SIG-M5 treated with dmso at 0.1 percent for 504 hours (cell line): Measurements from ENCODE around the gene ABHD8.

Experiments used
- DNase-seq: peaks from one replicate; lab custom pipeline; 2025; ENCODE audit not compliant: unreplicated experiment; lab: John Stamatoyannopoulos, UW

ABHD8 gene

DNA sequence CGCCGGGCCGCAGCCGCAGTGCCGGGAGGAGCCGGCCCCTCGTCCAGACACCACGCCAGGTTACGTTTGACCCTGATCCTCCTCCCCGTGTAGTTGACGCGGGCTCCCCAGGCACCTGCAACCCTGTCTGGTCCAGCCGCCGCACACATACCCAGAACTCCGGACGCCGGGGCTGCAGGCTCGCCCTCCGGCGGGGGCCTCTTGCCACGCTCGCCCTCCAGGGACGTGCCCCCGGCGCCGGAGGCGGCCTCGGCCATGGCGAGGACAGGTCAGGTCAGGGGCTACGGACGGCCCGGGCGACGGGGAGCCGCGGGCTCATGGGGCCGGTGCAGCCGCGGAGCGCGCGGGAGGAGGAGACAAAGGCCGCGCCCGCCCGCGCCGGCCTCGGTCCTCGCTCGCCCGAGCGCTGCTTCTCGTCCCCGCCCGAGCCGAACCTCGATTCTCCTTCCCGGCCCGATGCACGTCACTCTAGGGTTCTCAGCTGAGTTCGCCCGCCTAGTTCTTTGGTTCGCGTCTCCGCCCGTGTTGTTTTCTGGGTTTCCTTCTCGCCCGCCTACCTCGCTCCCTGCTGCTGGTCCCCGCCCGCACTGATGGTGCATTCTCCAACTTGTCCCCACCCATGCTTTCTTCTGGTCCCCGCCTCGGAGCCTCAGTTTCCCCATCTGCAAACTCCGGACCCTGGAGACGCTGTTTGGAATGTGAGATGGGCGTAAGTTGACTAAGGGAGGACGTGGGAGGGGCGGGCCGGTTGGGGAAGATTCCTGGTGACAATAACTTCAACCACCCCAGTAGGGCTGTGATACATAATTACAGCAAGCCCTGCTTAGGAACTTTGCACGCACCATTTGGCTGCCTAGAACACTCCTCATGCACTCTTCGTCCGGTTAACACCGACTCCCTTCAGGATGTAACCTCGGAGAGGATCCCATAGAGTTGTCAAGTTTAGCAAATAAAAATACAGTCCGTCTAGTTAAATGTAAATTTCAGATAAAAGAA, 31.5 kb upstream of the ABHD8 start, which contains the start of gene ANO8:
Gene ANO8 (minus strand): TSS at position 442 of the 996 bp plus-strand sequence. CDS start 185 bp downstream, at position 257.
- peak; percentile 91 for DNase-seq

DNA sequence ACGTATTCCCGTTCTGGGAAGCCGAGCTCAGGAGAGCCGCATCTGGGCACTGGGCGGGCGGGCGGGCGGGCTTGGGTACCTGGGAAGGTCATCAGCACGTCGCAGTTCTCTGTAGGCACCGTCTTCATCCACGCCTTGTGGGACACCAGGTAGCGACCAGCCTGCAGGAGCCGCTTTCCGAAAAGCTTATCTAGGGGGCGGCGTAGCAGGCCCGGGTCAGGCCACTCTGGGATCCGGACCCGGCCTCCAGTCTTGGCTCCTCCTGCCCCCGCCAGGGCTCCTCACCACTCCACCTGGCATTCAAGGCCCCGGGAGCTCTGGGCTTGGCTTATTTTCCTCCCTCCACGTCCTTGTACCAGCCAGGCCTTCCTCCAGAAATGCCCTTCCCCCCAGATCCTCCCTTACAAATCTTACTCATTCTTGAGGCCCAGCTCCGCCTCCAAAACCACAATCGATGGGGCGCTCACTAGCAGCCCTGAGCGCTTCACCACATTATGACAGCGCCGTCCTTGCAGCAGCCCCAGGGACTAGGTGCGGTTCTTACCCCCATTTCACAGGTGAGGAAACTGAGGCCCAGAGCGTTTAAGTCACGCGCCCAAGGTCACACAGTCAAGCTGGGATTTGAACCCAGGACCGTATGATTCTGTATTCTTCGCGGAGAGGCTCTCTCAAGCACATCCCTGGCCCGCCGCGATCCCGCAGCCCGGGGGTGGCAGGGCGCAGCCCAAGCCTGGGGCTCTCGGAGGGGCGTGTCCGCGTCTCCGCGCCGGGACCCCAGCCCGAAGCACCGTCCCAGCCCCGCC, 30.6 kb upstream of the ABHD8 start:
- peak; percentile 89 for DNase-seq

DNA sequence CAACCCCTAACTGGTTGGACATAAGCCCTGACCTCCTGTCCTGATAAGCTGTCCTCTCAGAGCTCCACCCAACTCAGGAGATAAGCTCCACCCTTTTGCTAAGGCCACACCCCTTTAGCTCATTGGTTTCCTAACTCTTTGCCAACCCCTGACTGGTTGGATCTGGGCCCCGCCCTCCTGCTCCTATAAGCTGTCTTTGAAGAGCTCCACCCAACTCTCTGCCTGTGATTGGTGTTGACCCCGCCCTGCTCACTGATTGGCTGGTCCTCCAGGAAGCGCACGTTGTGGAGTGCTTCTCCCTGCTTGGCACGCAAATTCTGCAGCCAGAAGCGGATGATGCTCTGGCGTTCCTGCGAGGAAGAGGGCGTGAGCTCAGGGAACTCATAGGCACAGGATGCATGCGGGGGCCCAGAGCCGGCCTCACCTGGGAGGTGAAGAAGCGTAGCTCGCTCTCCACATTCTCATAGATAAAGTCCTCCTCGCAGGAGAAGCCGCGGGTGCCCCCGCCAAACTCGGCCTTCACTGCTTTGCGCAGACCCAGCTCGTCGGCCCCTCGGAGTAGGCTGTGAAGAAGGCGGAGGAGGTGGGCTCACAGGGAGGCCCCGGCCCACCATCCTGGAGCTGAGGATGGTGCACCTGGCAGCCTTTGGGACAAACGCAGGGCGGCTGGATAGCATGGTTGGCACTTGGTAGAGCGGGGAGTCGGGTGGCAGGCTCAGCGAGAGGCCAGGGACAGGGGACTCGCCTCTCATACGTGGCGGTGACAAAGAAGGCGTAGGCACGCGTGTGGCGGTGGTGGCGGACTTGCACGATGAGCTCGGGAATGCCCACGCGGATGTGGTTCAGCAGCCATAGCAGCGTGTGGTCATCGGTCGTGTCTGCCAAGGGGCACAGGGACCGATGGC, 29.7 kb upstream of the ABHD8 start:
- peak; percentile 49 for DNase-seq

DNA sequence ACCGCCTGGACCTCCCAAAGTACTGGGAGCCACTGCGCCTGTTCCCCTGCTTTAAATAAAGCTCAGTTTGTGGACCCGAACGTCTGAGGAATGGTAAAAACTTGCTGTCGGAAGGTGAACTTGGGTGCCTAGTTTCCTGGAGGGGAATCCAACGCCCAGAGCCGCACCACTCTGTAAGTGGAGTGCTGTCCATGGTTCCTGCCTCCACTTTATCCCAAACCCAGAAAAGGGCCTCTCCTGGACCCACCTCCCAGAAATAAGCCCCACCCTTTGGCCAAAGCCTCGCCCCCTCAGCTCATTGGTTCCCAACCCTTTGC, 29.1 kb upstream of the ABHD8 start:
- DNase-seq: no peak

DNA sequence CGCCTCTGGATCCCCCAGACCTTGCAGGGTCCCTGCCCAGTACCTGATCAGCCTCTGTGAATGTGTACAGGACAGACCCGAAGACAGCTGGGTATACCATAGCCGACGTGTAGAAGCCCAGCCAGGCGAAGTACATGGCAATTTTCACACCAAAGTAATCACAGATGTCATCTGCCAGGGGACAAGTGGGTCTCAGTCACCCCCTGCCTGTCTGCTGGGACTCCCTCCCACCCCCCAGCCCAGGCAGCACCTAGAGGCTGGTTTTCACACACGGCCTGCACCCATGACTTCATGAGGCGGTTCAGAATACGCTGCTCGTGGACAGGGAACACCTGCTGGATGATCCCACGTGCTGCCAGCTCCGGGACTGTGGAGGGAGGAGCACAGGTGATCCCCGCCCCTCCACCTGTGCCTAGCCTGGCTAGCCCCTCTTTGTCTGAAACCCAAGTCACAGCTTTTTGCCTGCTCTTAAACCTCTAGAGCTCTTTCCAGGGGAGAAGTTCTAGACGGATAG, 27.9 kb upstream of the ABHD8 start:
- no peak for DNase-seq

DNA sequence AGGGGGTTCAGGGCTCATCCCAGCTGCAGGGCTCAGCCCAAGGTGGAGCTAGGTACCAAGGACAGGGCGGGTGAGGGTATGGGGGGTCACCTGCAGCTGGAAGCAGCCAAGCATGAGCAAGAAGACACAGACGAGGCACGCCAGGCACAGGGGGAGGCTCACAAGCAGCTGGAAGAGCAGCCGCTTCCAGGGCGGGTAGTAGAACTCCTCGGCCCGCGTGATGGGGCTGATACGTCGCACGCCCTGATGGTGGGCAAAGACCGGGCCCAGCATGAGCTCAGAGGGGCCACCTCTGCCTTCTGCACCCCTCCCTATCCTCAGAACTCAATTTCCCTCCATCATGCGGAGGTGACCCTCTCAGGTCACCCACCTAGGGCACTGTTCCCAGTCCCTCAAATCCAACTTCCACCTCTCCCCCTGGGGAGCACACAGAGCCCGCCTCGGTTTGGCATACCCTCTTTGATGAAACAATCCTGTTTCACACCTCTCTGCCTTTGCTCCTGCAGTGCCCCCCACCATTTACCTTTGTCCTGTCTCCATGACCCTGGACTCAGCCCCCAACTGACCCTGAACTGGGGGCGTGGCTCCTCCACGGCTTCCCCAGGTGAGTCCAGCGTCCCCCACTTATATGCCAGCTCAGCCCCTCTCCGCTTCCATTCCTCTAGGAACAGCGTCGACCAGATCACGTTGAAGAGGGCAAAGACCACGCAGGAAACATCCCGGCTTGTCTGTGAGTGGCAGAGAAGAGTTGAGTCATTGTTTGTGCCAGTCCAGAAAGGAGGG, 27.2 kb upstream of the ABHD8 start:
- DNase-seq: no peak

DNA sequence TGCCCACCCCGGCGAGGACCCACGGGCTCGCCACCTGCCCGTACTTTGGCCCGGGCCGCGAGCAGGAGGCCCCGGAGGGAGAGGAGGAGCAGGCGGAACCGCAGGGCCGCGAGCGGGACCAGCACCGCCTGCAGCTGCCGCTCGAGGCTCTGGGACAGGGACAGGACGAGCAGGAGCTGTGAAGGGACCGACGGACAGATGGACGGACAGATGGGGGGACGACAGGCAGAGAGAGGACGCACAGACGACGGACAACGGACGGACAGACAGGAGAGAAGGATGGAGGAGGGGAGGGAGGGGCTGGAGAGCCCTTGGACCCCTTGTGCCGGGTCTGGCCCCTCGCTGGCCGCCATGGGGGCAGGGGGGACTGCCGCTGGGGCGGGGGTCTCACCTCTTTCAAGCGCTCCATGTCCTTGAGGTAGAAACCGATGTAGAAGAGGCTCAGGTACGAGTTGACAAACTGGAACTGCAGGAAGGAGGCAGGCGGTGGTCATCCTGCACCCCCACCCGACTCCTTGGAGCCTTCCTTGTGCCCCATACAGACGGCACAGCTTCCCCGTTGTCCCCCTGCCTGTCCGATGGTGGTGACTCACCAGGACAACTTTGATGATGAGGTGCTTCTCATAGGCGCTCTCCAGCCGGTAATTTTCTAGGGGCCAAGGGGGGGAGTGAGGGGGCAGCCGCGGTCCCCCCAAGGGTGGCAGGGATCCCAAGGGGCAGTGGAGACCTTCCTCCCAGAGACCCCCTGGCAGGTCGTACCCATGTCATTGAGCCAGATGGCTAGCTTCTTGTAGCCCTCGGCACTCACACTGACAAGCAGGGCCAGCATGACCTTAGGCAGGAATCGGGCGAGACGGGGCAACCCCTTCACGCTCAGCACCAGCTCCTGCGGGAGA, 26.4 kb upstream of the ABHD8 start:
- DNase-seq: no peak

DNA sequence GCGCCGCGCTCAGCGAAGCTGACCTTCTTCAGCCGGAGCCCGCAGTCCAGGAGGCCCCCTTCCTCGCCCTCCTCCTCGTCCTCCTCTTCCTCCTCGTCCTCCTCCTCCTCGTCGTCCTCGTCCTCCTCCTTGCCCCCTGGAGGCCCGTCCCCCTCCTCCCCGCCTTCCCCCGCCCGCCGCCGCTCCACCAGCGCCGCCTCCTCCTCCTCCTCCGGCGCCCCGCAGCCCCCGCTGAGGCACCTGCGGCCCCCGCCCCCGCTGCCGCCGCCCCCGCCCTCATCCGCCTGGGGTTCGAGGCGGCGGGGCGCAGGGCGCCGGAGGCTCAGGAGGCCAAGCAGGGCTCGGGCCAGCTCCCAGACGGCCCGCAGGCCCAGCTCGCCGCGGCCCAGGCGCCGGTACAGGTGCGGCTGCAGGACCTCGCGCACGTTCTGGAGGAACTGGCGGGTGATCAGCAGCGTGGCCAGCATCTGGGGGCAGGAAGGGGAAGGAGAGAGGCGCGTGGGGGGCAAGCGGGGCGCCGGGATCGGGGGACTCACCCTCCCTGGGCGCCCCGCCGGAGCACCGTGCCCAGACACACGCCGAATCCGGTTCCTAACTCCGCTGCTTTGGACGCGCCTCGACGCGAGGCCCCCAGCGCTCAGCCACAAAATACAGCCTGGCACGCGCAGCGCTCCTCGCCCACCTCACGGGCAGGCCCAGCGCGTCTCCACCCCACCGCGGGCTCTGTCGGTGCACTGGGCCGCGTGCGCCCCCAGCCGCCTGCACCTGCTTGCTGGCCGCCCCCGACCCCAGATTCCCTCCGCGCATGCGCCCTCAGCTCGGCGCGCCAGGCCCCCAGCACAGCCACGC, 25.5 kb upstream of the ABHD8 start:
- DNase-seq: no peak

DNA sequence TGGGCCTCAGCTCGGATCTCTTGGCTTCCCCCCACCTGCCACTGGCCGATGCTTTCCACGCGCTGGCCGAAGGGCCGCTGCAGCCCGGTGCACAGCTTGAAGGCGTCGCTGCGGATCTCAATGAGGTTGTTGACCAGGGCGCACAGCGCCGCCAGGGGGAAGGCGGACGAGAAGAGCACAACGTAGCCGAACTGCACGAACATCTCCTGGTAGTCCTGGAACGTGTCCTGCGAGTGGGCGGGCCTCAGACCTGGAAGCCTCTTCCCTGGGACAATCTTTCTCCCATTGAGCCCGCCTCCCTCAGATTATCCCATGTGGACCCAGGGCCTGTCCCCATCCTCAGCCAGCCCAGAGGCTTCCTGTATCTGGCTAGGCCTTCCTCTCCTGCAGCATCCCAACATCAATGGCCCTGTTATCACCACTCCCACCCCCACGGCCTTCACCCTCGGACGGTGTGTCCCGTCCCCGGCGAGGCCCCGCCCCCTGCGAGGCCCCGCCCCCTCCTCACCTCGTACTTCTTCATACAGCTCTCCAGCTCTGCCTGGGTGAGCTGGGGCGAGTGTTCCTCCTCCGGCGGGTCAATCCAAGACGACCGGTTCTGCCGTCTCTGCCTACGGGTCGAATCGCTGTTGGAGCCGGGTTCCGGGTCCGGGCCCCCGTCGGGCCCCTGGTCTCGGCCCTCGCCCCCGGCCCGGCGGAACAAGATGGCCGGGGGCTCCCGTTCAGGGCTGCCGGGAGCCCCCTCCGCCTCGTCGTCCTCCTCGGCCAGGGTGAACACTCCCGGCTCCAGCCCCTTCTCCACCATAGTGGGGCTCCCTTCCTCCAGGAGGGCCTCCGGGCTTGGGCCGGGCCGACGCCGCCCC, 24.7 kb upstream of the ABHD8 start:
- DNase-seq: peak; percentile 28

DNA sequence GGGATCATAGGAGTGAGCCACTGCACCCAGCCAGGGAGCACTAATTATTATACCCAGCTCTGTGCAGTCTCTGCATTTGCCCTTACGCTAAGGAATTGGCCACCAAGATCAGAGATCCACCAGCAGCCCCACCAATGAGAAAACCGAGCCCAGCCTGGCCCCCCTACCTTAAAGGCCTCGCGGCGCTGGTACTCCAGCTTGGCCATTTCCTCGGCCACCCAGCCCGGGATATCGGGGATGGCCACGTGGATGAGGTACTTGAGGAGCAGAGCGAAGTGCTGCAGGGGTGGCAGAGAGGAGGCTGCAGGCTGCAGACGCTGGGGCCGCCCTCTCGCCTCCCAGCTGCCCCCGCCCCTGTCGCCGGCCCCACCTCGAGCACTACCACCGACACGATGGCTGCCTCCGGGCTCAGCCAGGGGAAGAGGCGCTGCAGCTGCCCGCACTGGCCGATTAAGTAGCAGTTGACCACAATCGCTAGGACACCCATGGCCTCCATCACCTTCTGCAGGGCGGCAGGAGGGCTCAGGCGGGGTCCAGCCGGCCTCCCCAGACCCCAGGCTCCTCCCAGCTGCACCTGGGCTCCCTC, 23.9 kb upstream of the ABHD8 start:
- DNase-seq: no peak

DNA sequence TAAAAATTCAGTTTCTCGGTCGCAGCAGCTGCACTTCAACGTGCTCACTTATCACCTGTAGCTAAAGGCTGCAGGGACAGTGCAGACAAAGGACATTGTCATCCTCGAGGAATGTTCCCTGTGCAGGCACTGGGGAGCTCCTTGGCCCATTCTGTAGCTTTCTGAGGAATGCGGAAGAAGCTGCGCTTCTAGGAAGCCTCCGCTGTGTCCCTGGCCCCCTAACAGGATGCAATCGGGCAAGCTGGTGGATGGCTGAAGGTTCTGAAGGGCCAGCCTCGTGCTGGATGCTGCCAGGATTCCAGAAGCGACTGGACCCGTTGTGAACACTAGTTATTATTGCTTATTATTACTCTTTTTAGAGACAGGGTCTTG, 23.4 kb upstream of the ABHD8 start:
- no peak for DNase-seq

DNA sequence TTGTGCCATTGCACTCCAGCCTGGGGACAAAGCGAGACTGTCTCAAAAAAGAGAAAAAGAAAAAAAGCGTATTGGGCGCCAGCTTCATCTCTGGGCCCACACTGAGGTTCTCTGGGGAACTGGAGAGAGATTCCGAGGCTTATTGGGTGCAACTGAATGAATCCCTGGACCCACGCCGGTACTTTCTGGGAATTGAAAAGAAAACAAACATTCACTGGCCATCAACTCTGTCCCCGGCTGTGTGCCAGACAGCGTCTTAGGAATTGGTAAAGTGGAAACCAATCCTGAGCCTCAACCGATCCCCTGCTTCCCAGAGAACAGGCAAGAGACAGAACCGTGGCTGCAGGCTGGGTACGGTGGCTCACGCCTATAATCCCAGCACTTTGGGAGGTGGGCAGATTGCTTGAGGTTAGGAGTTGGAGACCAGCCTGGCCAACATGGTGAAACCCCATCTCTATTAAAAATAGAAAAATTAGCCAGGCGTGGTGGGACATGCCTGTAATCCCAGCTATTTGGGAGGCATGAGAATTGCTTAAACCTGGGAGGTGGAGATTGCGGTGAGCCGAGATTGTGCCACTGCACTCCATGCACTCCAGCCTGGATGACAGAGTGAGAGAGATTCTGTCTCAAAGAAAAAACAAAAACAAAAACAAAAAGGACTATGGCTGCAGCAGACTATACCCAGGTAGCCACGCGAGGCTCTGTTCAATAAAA, 22.8 kb upstream of the ABHD8 start:
- no peak for DNase-seq

DNA sequence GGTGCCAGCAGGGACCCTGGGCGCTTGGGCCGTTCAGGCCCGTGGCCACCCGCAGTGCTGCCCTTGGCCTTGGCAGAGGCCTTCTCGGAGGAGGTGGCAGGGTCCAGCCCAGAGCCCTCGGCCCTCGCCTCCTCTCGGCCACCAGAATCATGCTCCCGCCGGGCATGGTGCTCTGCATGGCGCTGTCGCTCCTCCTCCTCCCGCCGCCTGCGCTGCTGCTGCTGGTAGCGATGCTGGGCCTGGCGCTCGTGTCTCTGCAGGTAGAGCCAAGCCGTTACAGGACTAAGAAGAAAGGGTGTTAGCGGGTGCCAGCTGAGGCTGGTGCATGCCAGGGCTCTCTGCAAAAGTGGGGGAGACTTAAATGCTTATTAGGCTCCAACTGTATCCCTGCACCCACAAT, 21.9 kb upstream of the ABHD8 start:
- no peak for DNase-seq

DNA sequence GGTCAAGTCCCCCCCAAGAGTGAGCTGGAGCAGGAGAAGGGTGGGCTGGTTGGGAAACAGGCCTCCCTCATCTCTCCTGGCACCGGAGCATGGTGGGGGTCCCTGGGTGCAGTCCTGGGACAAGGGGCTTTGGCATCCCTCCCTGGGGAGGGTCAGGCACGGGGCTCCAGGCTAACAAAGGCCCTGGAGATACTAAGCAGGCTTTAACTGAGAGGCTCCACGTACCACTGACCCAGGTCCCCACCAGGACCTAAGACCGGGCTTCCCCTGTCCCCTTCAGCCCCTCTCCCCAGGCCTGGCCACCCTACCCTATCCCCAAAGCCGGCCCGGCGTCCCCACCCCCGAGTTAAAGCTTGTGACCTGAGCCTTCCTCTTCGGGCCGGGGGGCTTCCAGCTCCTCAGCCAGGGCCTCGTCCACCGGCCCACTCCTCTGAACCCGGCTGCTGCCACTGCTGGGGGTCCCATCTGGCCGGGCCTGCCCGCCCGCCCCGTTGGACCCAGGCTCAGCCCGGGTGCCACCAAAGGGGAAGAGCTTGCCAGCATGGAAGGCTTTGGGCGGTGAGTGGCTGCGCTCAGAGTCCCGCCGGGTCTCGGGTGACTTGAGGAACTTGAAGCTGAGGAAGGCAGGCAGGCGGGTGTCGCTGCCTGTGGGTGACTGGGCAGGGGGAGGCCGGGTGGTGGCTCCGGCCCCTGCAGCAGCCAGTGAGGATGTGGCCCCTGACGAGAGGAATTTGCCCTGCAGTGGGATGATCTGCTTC, 21.3 kb upstream of the ABHD8 start:
- DNase-seq: no peak

DNA sequence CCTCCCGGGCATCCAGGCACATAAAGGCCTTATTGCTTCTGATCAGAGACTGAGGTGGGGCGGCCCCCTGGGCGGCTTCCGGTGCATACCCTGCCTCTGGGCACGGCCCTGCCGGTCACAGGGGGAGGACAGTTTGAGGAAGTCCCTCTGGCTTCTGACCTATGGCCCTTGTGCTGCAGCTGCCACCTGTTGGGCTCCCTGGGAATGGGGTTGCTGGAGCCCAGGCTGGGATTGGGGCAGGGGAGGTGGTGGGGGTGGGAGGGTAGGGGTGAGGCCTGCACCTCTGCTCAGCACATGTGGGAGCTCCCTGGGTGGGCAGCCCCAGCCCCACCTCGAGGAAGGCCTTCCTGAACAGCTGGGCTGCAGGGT, 20.7 kb upstream of the ABHD8 start:
- DNase-seq: no peak
